CD8-positive, alpha-beta memory T cell (primary cell): ENCODE results near the gene EGFR. TPM values are rescaled to one million over a fixed set of nuclear protein-coding genes. Genes with fewer than 3 reads are reported as not detected.
A peak's percentile ranks its signal among the peaks of the same experiment; 100 is the strongest.

Experiments
- CTCF ChIA-PET: fragments of 350-600 bp; sonication (Branson Sonifier 250); formaldehyde crosslinking; loops from one replicate; lab custom pipeline; 2021; ENCODE audit warnings: antibody characterized with exemption; lab: Charles Lee
- POLR2A ChIA-PET: fragments of 350-600 bp; sonication (Branson Sonifier 250); formaldehyde crosslinking; loops from one replicate; lab custom pipeline; 2021; ENCODE audit warnings: antibody characterized with exemption; lab: Charles Lee
- DNase-seq, 5 donors: peaks; one replicate each; pipeline versions ENCODE4 v3.0.0 to v3.0.0-alpha.2; 2020 to 2022; ENCODE audit warnings: mixed read lengths in 1 of 5
- H3K27ac ChIP-seq: one replicate; pipeline ENCODE4 v1.7.0; 2013; ENCODE audit warnings: low read depth, mild to moderate bottlenecking, low read length, moderate library complexity
- H3K27me3 ChIP-seq: 2 replicates; pipeline ENCODE4 v1.7.0; 2013; ENCODE audit warnings: low read length, mild to moderate bottlenecking; ENCODE audit not compliant: insufficient read depth, poor library complexity, severe bottlenecking
- H3K36me3 ChIP-seq: 2 replicates; pipeline ENCODE4 v1.7.0; 2013; ENCODE audit warnings: mild to moderate bottlenecking, low read length, moderate library complexity; ENCODE audit not compliant: insufficient read depth
- H3K4me1 ChIP-seq: 2 replicates; pipeline ENCODE4 v1.7.0; 2013; ENCODE audit warnings: mild to moderate bottlenecking, low read length, moderate library complexity; ENCODE audit not compliant: insufficient read depth
- H3K4me3 ChIP-seq: 2 replicates; pipeline ENCODE4 v1.7.0; 2013; ENCODE audit warnings: mild to moderate bottlenecking, low read length
- H3K9me3 ChIP-seq: 2 replicates; pipeline ENCODE4 v1.7.0; 2013; ENCODE audit warnings: mild to moderate bottlenecking, low read length
- H3K27ac Mint-ChIP-seq, 8 donors: one replicate each; pipeline ENCODE4 v1.8.0; 2020 to 2021; ENCODE audit warnings: mixed read lengths in 8 of 8, mild to moderate bottlenecking in 6 of 8, inconsistent platforms in 3 of 8, moderate library complexity in 3 of 8
- H3K27me3 Mint-ChIP-seq, 2 donors: one replicate each; pipeline ENCODE4 v1.8.0; 2020 to 2021; ENCODE audit warnings: mixed read lengths in 2 of 2, mild to moderate bottlenecking in 1 of 2, moderate library complexity in 1 of 2
- H3K36me3 Mint-ChIP-seq, 3 donors: one replicate each; pipeline ENCODE4 v1.8.0; 2020 to 2021; ENCODE audit warnings: mixed read lengths in 3 of 3, inconsistent platforms in 1 of 3, mild to moderate bottlenecking in 1 of 3
- H3K4me1 Mint-ChIP-seq, 3 donors: one replicate each; pipeline ENCODE4 v1.8.0; 2020 to 2021; ENCODE audit warnings: mixed read lengths in 3 of 3, inconsistent platforms in 1 of 3, mild to moderate bottlenecking in 1 of 3
- H3K4me3 Mint-ChIP-seq, 7 donors: one replicate each; pipeline ENCODE4 v1.8.0; 2020 to 2021; ENCODE audit warnings: mixed read lengths in 7 of 7, mild to moderate bottlenecking in 6 of 7, moderate library complexity in 4 of 7, inconsistent platforms in 2 of 7
- H3K9me3 Mint-ChIP-seq, 5 donors: one replicate each; pipeline ENCODE4 v1.8.0; 2020 to 2022; ENCODE audit warnings: mixed read lengths in 5 of 5, mild to moderate bottlenecking in 3 of 5, moderate library complexity in 2 of 5, inconsistent platforms in 1 of 5
- polyA plus RNA-seq: library from polyadenylated mRNA; unstranded; fragments of 300-500 nt; fragmentation: Illumina TruSeq; gene quantifications from one replicate; pipeline ENCODE4 v1.2.3, GENCODE V29; 2021
- total RNA-seq, 2 experiments: library from RNA; stranded (reverse); gene quantifications; one replicate each; pipeline ENCODE4 v1.2.3, GENCODE V29; 2021

The EGFR gene
- total and polyA plus RNA-seq, 3 experiments from 2014 or later = not detected

DNA sequence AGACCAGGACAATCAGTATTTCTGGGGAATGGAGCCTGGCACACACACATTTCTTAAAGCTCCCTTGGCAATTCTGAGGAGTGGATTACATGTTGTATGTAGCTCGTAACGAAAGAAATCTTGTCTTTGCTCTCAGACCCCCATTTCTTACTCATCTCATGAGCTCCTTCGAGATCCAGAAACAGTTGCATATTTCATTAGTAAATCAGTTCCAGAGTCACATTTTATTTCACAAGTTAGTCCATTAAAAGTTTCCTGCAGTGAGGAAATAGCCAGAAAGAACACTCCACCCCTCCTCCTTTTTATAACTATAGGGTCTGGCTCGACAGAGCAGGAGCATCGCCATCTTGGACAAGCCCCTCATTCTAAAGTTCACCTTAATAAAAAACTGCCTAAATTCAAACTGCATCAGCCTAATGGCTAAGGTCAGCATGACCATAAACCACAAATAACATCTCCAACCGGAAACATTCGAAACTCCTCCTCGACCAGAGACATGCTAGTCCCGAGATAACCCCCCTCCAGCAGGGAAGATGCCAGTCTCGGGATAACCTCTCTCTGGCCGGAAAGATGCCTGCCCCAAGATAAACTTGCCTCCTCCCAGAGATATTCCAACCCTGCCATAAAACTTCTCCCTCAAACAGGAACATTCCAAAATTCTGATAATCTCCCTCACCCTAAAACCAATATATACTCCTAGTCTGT lies 7.4 kb downstream of the EGFR start:
- DNase-seq = no peak
- Histone ChIP-seq H3K4me3 (no peak overlapping the region), H3K36me3 (no peaks in the 10 kb centered on the region), H3K27me3 (no peaks in the 10 kb centered on the region), H3K9me3 (no peaks in the 10 kb centered on the region), H3K27ac (no peak overlapping the region), H3K4me1 (no peaks in the 10 kb centered on the region)
- Mint-ChIP-seq H3K9me3 (no peaks in the 10 kb centered on the region), H3K27ac (no peak overlapping the region), H3K4me1 (no peaks in the 10 kb centered on the region), H3K27me3 (peaks cover 13 to 32% of the 10 kb centered on the region in 2 donors), H3K4me3 (no peak overlapping the region), H3K36me3 (no peaks in the 10 kb centered on the region)
- ChIA-PET POLR2A (no interaction called here), CTCF (no interaction called here)

DNA sequence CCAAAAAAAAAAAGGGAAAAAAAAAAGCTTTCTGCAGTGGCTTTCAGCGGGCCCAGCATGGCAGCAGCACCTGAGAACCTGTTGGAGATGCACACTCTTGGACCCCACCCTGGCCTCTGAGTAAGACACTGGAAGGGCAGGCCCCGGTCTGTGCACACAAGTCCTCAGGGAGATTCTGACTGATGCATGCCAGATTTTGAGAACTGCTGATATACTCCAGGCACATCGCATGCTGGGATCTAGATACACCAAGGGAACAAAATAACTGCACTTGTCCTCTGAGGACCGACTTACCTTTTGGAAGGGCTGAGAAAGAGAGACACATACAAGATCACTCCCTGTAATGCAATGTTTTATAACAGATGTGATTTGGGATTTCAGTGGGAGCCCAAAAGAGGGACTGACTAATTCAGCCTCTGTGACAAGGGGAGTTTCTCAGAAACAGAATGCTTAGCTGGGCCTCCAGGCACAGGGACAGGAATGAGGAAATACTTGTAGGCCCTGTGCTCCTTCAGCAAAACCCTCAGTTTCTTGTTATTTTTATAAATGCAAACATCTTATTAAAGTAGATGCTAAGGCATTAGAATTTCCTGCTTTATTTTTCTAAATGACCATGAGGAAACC lies 8.2 kb downstream of the EGFR start:
- H3K27ac ChIP-seq = no peak overlapping the region
- ChIA-PET CTCF (no interaction called here), POLR2A (no interaction called here)
- H3K27ac Mint-ChIP-seq = no peak overlapping the region
- H3K27me3 ChIP-seq = no peaks in the 10 kb centered on the region
- no peaks in the 10 kb centered on the region for H3K9me3 ChIP-seq
- H3K4me3 Mint-ChIP-seq = no peak overlapping the region
- H3K36me3 Mint-ChIP-seq = no peaks in the 10 kb centered on the region
- H3K36me3 ChIP-seq = no peaks in the 10 kb centered on the region
- no peak overlapping the region for H3K4me3 ChIP-seq
- H3K9me3 Mint-ChIP-seq = no peaks in the 10 kb centered on the region
- H3K4me1 ChIP-seq = no peaks in the 10 kb centered on the region
- peaks cover 7 to 24% of the 10 kb centered on the region in 2 donors for H3K27me3 Mint-ChIP-seq
- no peak for DNase-seq
- no peaks in the 10 kb centered on the region for H3K4me1 Mint-ChIP-seq

DNA sequence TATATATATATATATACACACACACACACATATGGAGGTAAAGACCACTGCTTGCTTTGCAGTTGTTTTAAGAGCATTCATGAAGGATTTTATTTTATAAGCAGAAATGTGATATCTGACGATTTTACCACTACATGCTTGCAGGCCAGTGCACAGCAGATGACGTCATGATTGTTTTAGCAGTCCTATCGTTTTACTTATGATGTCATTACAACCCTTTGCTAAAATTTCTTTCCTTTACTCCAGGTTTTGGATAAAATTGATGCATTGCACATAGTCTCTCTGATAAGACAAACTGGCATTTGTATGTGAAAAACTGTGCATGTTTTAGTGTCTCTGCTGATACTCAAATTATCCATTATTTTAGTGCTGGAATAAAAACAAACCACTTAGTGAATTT lies 9.2 kb downstream of the EGFR start:
- Histone ChIP-seq H3K9me3 (no peaks in the 10 kb centered on the region), H3K4me3 (no peak overlapping the region), H3K36me3 (no peaks in the 10 kb centered on the region), H3K4me1 (no peaks in the 10 kb centered on the region), H3K27me3 (no peaks in the 10 kb centered on the region), H3K27ac (no peak overlapping the region)
- no peaks in the 10 kb centered on the region for H3K36me3 Mint-ChIP-seq
- DNase-seq = no peak
- no peak overlapping the region for H3K4me3 Mint-ChIP-seq
- H3K9me3 Mint-ChIP-seq = no peaks in the 10 kb centered on the region
- H3K4me1 Mint-ChIP-seq = no peaks in the 10 kb centered on the region
- H3K27ac Mint-ChIP-seq = no peak overlapping the region
- ChIA-PET CTCF (no interaction called here), POLR2A (no interaction called here)
- H3K27me3 Mint-ChIP-seq = peaks cover 6 to 19% of the 10 kb centered on the region in 2 donors

DNA sequence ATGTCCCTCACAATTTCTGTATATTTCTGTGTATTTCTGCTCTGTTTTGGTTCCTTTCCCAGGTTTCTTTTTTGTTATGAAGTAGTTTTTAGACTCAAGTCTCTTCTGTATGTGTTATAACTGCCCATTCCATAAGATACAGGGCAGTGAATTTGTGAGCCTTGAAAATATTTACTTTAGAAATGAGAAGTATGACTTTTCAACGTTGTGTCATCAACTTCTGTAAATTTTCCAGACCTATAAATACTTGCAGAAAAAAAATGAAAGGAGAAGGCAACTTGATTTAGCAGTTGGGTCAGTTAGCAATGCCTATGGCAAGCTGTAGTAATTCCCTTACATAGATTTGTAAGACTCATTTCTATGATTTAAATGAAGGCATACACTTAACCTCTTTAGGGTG lies 11.5 kb downstream of the EGFR start:
- H3K4me1 ChIP-seq = no peaks in the 10 kb centered on the region
- POLR2A ChIA-PET = no interaction called here
- H3K36me3 ChIP-seq = no peaks in the 10 kb centered on the region
- no peak overlapping the region for H3K4me3 ChIP-seq
- CTCF ChIA-PET = no interaction called here
- Mint-ChIP-seq H3K9me3 (no peaks in the 10 kb centered on the region), H3K27ac (no peak overlapping the region), H3K4me1 (no peaks in the 10 kb centered on the region), H3K27me3 (peaks cover 4 to 14% of the 10 kb centered on the region in 2 donors), H3K4me3 (no peak overlapping the region), H3K36me3 (no peaks in the 10 kb centered on the region)
- no peaks in the 10 kb centered on the region for H3K9me3 ChIP-seq
- no peaks in the 10 kb centered on the region for H3K27me3 ChIP-seq
- no peak overlapping the region for H3K27ac ChIP-seq
- no peak for DNase-seq

DNA sequence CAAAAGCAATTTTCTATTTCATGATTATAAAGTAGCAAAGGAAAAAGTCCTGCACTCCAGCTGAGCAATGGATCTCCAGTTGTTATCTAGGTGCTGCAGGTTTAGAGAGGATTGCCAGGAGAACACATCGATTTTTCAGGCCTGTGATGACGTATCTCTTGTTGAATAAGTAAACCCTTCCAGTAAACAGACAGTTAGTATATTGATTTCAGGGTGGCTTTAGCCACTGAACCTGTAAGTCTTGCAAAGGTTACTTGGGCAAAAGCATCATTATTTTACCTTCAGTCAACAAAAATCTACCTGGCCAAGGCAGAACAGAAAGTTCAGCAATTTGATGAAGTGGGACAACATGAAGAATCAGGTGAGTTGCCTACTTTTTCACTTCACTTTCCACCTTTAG lies 12.3 kb downstream of the EGFR start:
- no peaks in the 10 kb centered on the region for H3K36me3 Mint-ChIP-seq
- Histone ChIP-seq H3K27ac (no peak overlapping the region), H3K36me3 (no peaks in the 10 kb centered on the region), H3K4me1 (no peaks in the 10 kb centered on the region), H3K9me3 (no peaks in the 10 kb centered on the region), H3K27me3 (no peaks in the 10 kb centered on the region), H3K4me3 (no peak overlapping the region)
- ChIA-PET POLR2A (no interaction called here), CTCF (no interaction called here)
- DNase-seq = no peak
- H3K9me3 Mint-ChIP-seq = peaks cover 0 to 3% (median 0%) of the 10 kb centered on the region in 5 donors
- H3K4me3 Mint-ChIP-seq = no peak overlapping the region
- no peak overlapping the region for H3K27ac Mint-ChIP-seq
- H3K4me1 Mint-ChIP-seq = no peaks in the 10 kb centered on the region
- H3K27me3 Mint-ChIP-seq = peaks cover 6 to 14% of the 10 kb centered on the region in 2 donors

DNA sequence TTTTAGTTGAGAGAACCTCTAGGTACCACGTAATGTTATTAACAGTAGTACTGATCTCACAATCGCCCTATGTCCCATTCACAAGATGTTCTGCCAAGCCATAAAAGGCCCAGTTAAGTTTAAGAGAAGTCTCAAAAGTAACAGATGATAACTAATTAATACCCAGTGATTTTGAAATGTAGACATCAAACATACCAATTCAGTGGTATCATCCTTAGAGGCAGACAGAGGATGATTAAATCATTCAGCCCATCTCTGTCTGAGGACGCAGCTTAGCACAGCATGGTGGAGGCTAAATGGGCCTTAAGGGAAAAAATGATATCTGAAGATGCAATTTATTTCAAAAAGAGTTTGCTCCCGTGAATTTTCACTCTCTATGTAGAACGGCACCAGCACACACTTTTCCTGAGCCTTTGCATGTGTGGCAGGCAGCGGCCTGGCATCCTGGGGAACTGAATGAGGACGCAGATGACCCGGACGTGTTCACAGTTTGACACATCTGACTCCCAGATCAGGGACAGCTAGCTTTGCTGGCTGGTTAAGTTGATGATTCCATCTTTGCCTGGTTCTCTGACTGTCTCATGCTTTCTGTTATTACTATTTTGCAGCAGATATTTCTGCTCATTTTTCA lies 13.4 kb downstream of the EGFR start:
- Mint-ChIP-seq H3K27me3 (peaks cover 6 to 7% of the 10 kb centered on the region in 2 donors), H3K9me3 (peaks cover 0 to 3% (median 0%) of the 10 kb centered on the region in 5 donors), H3K4me3 (no peak overlapping the region), H3K27ac (peak overlapping the region in 1 of 8 donors; percentile 93), H3K36me3 (no peaks in the 10 kb centered on the region), H3K4me1 (no peaks in the 10 kb centered on the region)
- Histone ChIP-seq H3K27ac (no peak overlapping the region), H3K9me3 (no peaks in the 10 kb centered on the region), H3K36me3 (no peaks in the 10 kb centered on the region), H3K27me3 (no peaks in the 10 kb centered on the region), H3K4me3 (no peak overlapping the region), H3K4me1 (no peaks in the 10 kb centered on the region)
- ChIA-PET CTCF (no interaction called here), POLR2A (no interaction called here)
- DNase-seq = no peak

DNA sequence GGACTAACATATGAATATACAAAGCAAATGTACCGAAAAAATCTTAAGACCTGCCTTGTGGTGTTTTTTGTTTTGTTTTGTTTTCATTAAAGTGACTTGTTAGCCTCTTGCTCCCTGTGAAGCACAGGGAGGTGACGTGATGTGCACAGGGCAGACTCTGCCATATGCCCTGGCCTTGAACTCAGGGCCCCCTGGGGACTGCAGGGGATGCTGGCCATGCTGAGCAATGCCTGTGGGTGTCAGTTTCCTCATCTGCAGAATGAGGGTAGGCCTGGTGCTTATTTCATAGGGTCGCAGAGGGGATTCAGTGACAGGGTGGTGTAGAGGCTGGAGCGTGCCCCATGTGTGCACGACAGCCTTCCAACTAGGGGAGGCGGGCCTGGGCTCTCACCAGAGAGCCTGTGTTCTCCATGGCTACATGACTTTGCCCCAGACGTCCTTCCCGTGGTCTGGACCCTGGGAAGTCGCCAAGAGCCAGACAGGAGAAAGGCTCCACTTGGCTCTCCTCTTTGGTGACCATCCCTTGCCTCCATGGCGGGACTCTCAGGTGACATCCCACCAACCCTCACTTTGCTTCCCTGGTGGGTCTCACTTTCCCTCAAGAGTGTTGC lies 14.5 kb downstream of the EGFR start:
- no peaks in the 10 kb centered on the region for H3K27me3 ChIP-seq
- H3K36me3 ChIP-seq = no peaks in the 10 kb centered on the region
- ChIA-PET POLR2A (no interaction called here), CTCF (no interaction called here)
- H3K27ac Mint-ChIP-seq = no peak overlapping the region
- H3K4me3 ChIP-seq = no peak overlapping the region
- H3K27ac ChIP-seq = no peak overlapping the region
- no peaks in the 10 kb centered on the region for H3K4me1 ChIP-seq
- H3K27me3 Mint-ChIP-seq = peaks cover 9 to 14% of the 10 kb centered on the region in 2 donors
- no peak overlapping the region for H3K4me3 Mint-ChIP-seq
- no peaks in the 10 kb centered on the region for H3K36me3 Mint-ChIP-seq
- H3K9me3 Mint-ChIP-seq = peaks cover 0 to 5% (median 0%) of the 10 kb centered on the region in 5 donors
- no peak for DNase-seq
- no peaks in the 10 kb centered on the region for H3K9me3 ChIP-seq
- no peaks in the 10 kb centered on the region for H3K4me1 Mint-ChIP-seq

DNA sequence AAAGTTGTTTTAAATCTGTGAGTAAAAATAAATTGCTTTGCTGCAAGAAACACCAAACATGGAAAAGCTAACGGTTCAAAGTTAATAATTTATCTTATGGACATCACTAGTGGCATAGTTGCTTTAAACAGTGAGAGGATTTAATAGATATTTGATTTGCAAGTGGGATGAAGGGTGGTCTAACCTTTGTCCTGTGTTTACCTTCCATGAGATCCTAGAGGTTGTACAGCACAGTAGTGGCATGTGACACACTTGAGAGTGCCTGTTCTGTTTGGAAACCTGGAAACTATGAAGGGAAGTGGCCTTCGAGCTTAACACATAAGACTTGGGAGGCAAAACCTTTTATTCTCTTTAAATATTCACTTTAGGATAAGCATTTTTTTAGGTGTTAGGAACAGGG lies 16.0 kb downstream of the EGFR start:
- H3K27me3 ChIP-seq = no peaks in the 10 kb centered on the region
- H3K36me3 Mint-ChIP-seq = no peaks in the 10 kb centered on the region
- no peak for DNase-seq
- no peak overlapping the region for H3K4me3 ChIP-seq
- peaks cover 9 to 14% of the 10 kb centered on the region in 2 donors for H3K27me3 Mint-ChIP-seq
- POLR2A ChIA-PET = no interaction called here
- no peak overlapping the region for H3K27ac Mint-ChIP-seq
- no peak overlapping the region for H3K4me3 Mint-ChIP-seq
- no peaks in the 10 kb centered on the region for H3K36me3 ChIP-seq
- no peaks in the 10 kb centered on the region for H3K4me1 ChIP-seq
- CTCF ChIA-PET = no interaction called here
- H3K9me3 Mint-ChIP-seq = peaks cover 0 to 5% (median 0%) of the 10 kb centered on the region in 5 donors
- H3K27ac ChIP-seq = no peak overlapping the region
- H3K4me1 Mint-ChIP-seq = no peaks in the 10 kb centered on the region
- no peaks in the 10 kb centered on the region for H3K9me3 ChIP-seq
